ENCODE measurements around the gene ANGPTL8. TPM values are rescaled to one million over a fixed set of nuclear protein-coding genes. Genes with fewer than 3 reads are reported as not detected.

ANGPTL8 gene
- total and polyA plus RNA-seq, 2 donors, result 0.16 TPM; not detected in 1

- H3K36me3 ChIP-seq (ENCODE audit: control insufficient read depth in 2 of 2, insufficient read depth in 2 of 2, low read length in 1 of 2), result no peaks in the 10 kb centered on the region
- WGBS, result 97% methylated on average over 4 of the region's 4 CpGs
Measured at GRCh38 chr19:11290256-11290655, 50.8 kb downstream of the ANGPTL8 start.

GRCh38 chr19:11291415-11291814 lies 52.0 kb downstream of the ANGPTL8 start:
- DNase-seq (ENCODE audit: low read depth in 6 of 9, low spot score in 9 of 9), result no peak
- no peak overlapping the region for H3K4me3 ChIP-seq (ENCODE audit: low read length in 2 of 2)
- no peaks in the 10 kb centered on the region for H3K36me3 ChIP-seq (ENCODE audit: control insufficient read depth in 2 of 2, insufficient read depth in 2 of 2, low read length in 1 of 2)
- no peaks in the 10 kb centered on the region for H3K9me3 ChIP-seq (ENCODE audit: control insufficient read depth in 2 of 2, insufficient read depth in 1 of 2, low read length in 1 of 2)
- H3K27ac ChIP-seq (ENCODE audit: low read depth in 1 of 2, low read length in 1 of 2), result no peak overlapping the region
- H3K4me1 ChIP-seq (ENCODE audit: control insufficient read depth in 2 of 2, insufficient read depth in 2 of 2, low read length in 2 of 2), result peaks cover 4 to 9% of the 10 kb centered on the region in 2 donors
- H3K27me3 ChIP-seq (ENCODE audit: control insufficient read depth in 2 of 2, insufficient read depth in 1 of 2, low read length in 1 of 2), result peaks cover 0 to 32% of the 10 kb centered on the region in 2 donors
- 98% methylated on average over 7 of the region's 7 CpGs for WGBS

More at GRCh38 chr19:11290256-11290655, 50.8 kb downstream of the ANGPTL8 start:
- Histone ChIP-seq H3K27ac (ENCODE audit: low read depth in 1 of 2, low read length in 1 of 2) (no peak overlapping the region), H3K27me3 (ENCODE audit: control insufficient read depth in 2 of 2, insufficient read depth in 1 of 2, low read length in 1 of 2) (peaks cover 0 to 38% of the 10 kb centered on the region in 2 donors), H3K9me3 (ENCODE audit: control insufficient read depth in 2 of 2, insufficient read depth in 1 of 2, low read length in 1 of 2) (no peaks in the 10 kb centered on the region), H3K4me3 (ENCODE audit: low read length in 2 of 2) (no peak overlapping the region), H3K4me1 (ENCODE audit: control insufficient read depth in 2 of 2, insufficient read depth in 2 of 2, low read length in 2 of 2) (peaks cover 4 to 9% of the 10 kb centered on the region in 2 donors)
- no peak for DNase-seq (ENCODE audit: low read depth in 6 of 9, low spot score in 9 of 9)

Other genes starting within 250 kb of the ANGPTL8 start
- 7.0 TPM for gene LDLR, start 150.2 kb upstream of the ANGPTL8 start, total RNA-seq
- gene LDLR, start 150.2 kb upstream of the ANGPTL8 start, polyA plus RNA-seq, result 7.5 TPM
- gene SPC24, start 83.8 kb upstream of the ANGPTL8 start, total RNA-seq, result 46.1 TPM
- 4.0 TPM for gene SPC24, start 83.8 kb upstream of the ANGPTL8 start, polyA plus RNA-seq
- gene KANK2, start 42.1 kb upstream of the ANGPTL8 start, total RNA-seq, result 12.3 TPM
- 18.3 TPM for gene KANK2, start 42.1 kb upstream of the ANGPTL8 start, polyA plus RNA-seq
- gene DOCK6, start 22.9 kb downstream of the ANGPTL8 start, total RNA-seq, result 3.9 TPM
- gene DOCK6, start 22.9 kb downstream of the ANGPTL8 start, polyA plus RNA-seq, result 20.8 TPM
- not detected for gene TSPAN16, start 56.5 kb downstream of the ANGPTL8 start, total RNA-seq
- not detected for gene TSPAN16, start 56.5 kb downstream of the ANGPTL8 start, polyA plus RNA-seq
- 5.1 TPM for gene RAB3D, start 100.0 kb downstream of the ANGPTL8 start, total RNA-seq
- 7.8 TPM for gene RAB3D, start 100.0 kb downstream of the ANGPTL8 start, polyA plus RNA-seq
- gene TMEM205, start 106.6 kb downstream of the ANGPTL8 start, total RNA-seq, result 54.5 TPM
- gene TMEM205, start 106.6 kb downstream of the ANGPTL8 start, polyA plus RNA-seq, result 75.2 TPM
- 9.4 TPM for gene CCDC159, start 106.9 kb downstream of the ANGPTL8 start, total RNA-seq
- 56.9 TPM for gene CCDC159, start 106.9 kb downstream of the ANGPTL8 start, polyA plus RNA-seq
- gene PLPPR2, start 115.8 kb downstream of the ANGPTL8 start, total RNA-seq, result 1.3 TPM
- 9.7 TPM for gene PLPPR2, start 115.8 kb downstream of the ANGPTL8 start, polyA plus RNA-seq
- gene SWSAP1, start 135.0 kb downstream of the ANGPTL8 start, total RNA-seq, result 3.3 TPM
- gene SWSAP1, start 135.0 kb downstream of the ANGPTL8 start, polyA plus RNA-seq, result 5.9 TPM
- 3.1 TPM for gene EPOR, start 144.7 kb downstream of the ANGPTL8 start, total RNA-seq
- gene EPOR, start 144.7 kb downstream of the ANGPTL8 start, polyA plus RNA-seq, result 5.0 TPM
- 0.28 TPM for gene RGL3, start 179.7 kb downstream of the ANGPTL8 start, total RNA-seq
- 5.3 TPM for gene RGL3, start 179.7 kb downstream of the ANGPTL8 start, polyA plus RNA-seq
- gene ODAD3, start 195.5 kb downstream of the ANGPTL8 start, total RNA-seq, result 0.09 TPM
- 0.64 TPM for gene ODAD3, start 195.5 kb downstream of the ANGPTL8 start, polyA plus RNA-seq
- gene PRKCSH, start 196.0 kb downstream of the ANGPTL8 start, total RNA-seq, result 62.9 TPM
- 108 TPM for gene PRKCSH, start 196.0 kb downstream of the ANGPTL8 start, polyA plus RNA-seq
- gene ELAVL3, start 241.4 kb downstream of the ANGPTL8 start, total RNA-seq, result 0.09 TPM
- gene ELAVL3, start 241.4 kb downstream of the ANGPTL8 start, polyA plus RNA-seq, result 0.05 TPM

Measured in thymus (tissue), 11 donors.